ENCODE results near the gene CRY2. TPM values are rescaled to one million over a fixed set of nuclear protein-coding genes. Genes with fewer than 3 reads are reported as not detected.
A peak's percentile ranks its signal among the peaks of the same experiment; 100 is the strongest.

The CRY2 gene
- total RNA-seq, 1 experiment from 2014 or later, result 4.1 TPM

DNA sequence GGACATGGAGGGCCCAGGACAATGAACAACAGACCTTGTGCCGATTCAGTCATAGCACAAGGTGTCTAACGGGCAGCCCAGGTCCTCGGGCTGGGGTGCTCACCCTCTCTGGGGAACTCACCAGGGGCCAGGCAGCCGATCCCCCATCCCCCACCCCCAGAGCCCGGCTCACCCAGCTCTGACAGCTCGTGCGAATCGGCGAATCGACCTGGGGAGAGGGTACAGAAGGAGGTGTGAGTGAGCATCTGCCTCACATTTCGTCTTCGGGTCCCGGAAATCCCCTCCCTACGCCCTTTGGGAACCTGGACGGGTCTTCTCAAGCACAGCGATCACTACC is 70.0 kb downstream of the CRY2 start:
- no peak for DNase-seq (ENCODE audit: low read depth)

DNA sequence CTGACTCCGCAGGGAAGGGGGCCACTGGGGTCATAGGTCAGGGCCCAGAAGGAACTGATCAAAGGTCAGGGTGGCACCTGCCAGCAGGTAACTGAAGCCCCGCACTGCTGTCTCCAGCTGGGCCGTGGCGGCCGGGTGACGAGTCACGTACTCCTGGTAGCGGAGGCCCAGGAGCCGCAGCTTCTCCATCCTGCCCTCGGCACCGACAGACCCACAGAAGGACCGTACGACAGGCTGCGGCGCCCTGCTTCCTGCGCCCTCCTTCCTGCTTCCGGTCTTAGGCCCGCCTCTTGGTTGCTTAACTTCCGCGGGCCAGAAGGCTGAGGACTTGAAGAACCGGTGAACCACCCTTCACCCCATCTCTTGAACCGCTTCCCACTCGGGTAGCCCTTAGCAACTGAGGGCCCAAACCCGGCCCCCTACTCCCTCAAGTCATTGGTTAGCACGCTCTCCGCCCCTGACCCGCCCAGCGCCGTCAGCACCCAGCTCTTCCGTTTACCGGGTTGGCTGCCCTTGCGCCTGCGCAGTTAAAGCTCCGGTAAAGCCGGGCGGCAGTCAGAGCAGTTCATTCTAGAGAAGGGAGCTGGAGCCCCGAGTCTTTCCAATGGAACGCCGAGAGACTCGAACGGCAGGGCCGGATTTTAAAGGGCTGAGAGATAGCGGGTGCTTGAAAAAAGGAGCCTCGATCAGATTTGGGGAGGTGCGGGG is 70.5 kb downstream of the CRY2 start, which contains the start of gene PEX16:
PEX16 (minus strand) TSS at position 255 of the 708 bp plus-strand sequence; CDS start at position 189, 66 bp downstream.
- DNase-seq (ENCODE audit: low read depth), result peak; percentile 99

DNA sequence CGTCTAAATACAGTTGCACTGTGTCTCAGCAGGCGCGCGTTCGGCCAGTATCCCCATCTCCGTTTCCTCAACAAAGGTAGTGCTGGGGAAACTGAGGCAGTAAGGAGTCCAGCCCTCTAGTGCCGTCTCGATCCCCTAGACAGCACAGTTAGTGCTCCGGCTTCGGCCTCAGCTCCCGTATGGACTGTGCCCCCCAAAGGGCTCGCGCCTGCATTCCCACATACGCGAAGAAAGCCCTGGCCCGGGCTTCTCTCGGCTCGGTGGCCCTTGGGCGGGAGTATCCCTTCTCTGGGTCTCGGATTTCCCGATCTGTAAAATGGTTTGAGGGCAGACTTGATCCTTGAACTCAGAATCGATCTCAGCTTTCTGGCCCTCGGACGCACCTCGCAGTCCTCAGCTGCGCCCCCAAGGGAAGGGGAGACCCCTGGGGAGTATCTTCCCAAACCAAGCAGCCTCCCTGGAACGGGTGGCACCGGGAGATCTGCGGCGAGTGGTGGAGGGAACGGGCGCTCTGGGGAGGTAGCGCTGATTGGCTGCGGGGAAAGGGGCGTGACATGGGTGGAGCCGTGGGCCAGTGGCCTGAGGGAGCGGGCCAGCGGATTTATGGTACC is 71.2 kb downstream of the CRY2 start:
- DNase-seq (ENCODE audit: low read depth), result peak; percentile 73

DNA sequence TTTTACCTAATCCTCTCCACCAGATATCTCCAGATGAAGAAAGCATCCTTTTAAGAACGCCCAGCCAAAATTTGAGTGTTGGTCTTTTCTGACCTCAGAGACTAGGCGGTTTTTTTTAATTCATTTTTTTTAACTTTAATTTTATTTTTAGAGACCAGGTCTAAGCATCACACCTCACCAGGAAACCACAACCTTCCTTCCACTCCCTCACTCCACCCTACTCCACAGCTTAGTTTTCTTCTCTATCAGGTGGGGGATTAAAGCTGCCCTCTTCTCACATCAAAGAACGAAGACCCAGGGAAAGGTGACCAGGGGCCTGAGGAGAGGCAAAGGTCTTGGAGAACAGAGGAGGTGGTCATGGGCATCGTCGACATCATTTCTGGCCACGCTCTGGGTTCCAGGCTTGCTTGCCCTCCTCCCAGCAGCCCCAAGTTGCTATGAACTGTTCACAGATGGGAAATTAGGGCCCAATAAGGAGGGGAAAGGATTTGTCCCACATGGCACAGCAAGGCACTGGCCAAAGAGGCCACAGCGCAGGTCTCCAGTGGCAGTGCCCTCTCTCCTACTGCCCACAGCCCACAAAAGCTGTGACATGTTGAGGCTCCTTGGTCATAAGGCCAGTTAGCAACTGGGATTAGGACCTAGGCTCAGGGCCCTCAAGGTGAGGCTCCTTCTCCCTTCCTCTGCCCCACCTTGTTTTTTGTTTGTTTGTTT is 71.8 kb downstream of the CRY2 start:
- no peak for DNase-seq (ENCODE audit: low read depth)

DNA sequence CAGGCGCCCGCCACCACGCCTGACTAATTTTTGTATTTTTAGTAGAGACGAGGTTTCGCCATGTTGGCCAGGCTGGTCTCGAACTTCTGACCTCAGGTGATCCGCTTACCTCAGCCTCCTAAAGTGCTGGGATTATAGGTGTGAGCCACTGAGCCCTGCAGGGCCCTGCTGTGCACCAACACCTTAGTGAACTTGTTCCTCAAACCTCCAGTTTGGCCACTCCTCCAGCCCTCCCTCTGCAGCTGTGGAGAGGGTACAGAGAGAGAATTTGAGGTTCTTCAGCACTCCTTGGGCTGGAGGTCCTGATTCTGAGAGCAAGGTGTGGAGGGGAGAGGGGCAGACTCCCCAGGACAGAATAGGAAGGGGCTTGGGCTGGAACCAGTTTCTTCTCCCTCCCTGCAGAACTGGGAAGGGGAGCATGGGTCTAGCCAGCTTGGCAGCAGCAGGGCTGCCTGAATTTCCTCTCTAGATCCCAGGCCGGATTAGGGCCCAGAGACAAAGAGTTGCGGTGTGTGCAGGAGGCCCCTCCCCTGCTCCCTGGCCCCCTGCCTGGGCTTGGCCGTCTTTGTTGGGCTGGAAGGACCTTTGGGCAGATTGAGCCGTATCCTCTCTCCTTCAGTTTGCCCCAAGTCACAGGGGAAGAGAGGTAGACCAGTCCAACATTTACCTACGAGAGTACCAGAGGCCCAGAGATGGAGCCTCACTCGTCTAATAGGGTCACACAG is 72.7 kb downstream of the CRY2 start:
- DNase-seq (ENCODE audit: low read depth), result no peak

DNA sequence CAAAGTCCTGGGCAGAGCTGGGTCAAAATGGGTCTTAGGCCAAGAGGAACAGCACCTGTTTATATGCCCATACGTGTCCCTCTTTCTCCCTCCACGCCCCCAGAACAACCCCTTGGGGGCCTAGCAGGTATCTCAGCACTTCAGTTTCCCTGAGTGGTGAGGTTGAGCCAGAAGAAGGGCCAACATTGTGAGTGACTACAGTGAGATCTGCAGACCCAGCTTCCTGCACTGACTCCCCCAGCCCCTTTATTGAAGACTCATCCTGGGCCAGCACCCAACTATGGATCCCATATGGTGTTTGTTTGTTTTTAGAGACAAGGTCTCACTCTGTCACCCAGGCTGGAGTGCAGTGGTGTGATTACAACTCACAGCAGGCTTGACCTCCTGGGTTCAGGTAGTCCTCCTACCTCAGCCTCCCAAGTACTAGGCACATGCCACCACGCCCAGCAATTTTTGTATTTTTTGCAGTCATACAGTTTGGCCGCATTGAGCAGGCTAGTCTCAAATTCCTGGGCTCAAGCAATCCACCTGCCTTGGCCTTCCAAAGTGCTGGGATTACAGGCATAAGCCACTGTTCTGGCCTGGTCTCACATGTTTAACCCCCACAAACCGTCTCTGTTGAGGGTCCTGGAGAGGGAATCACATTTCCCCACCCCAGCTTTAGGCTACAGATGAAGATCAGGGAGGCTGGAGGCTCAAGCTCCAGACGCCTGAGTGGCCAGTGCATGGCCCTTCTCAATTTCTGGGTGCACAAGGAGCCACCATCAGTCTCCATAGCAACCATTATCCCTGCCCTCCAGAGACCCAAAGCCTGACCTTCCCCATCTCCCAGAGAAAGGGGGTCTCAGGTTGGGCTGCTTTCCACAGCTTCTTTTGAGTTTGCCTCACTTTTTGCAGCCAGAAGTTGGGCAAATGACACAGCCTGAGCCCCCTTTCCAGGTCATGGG is 73.5 kb downstream of the CRY2 start:
- no peak for DNase-seq (ENCODE audit: low read depth)

DNA sequence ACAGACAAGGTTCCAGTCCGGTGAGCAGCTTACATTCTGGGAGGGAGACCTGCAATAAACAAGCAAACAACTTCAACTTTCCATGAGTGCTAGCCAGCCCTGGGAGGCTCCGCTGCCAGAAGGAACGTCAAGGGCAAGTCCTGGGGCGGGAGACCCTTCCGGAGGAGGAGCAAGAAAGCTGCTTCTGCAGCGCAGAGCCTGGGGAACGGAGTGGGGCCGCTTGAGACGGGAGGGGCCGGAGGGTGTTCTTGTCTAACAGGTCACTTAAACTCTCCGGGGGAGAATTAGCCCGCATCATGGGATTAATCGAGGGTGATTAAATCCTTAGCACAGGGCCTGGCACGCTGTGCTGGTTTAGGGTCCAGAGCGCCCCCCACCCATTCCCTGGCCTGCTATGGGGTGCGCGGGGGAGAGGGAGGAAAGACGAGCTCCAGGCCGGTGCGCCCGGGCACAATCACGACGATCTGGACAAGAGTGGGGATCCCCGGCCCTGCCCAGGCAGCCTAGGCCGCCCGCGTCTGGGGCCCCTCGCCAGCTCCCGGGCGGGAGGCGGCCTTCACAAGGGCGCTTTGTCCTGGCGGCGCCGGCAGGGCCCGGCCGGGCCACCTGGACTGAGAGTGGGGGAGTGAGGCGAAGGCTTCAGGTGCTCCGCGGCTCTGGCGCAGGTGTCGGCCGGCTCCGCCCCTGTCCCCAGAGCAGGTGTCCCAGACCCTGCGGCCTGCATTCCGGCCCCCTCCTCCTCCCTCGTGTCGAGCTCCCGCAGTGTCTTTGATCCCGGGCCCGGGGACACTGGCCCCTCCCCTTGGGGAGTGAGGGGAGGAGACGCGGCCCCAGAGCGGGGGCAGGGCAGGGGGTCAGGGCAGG is 74.5 kb downstream of the CRY2 start:
- DNase-seq (ENCODE audit: low read depth), result no peak

DNA sequence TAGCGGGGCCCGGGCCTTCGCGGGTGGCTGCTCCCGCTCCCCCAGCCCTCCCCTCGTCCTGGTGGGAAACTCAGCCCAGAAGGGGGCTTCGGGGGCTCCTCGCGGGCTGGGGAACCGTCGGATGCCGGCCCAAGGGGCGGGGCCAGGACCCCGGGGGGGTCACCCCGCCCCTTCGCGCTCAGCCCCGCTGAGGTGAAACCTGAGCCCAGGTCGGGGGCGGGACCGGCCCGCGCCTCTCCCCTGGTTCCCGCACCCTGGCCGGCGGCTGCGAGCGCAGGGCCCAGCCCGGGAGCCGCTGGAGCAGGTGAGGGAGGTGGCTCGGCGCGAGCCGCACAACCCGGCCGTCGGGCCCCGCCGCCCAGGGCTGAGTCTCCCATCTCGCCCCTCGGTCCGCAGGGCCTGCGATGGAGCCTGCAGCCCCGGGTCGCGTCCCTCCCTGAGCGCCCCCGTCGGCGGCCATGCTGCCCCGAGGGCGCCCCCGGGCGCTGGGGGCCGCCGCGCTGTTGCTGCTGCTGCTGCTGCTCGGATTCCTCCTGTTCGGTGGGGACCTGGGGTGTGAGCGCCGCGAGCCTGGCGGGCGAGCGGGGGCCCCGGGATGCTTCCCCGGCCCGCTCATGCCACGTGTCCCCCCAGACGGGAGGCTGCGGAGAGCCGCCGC is 75.3 kb downstream of the CRY2 start, which contains the start of gene LARGE2:
LARGE2 (plus strand) TSS at position 232 of the 658 bp plus-strand sequence; CDS start at position 459, 227 bp downstream.
- DNase-seq (ENCODE audit: low read depth), result no peak

DNA sequence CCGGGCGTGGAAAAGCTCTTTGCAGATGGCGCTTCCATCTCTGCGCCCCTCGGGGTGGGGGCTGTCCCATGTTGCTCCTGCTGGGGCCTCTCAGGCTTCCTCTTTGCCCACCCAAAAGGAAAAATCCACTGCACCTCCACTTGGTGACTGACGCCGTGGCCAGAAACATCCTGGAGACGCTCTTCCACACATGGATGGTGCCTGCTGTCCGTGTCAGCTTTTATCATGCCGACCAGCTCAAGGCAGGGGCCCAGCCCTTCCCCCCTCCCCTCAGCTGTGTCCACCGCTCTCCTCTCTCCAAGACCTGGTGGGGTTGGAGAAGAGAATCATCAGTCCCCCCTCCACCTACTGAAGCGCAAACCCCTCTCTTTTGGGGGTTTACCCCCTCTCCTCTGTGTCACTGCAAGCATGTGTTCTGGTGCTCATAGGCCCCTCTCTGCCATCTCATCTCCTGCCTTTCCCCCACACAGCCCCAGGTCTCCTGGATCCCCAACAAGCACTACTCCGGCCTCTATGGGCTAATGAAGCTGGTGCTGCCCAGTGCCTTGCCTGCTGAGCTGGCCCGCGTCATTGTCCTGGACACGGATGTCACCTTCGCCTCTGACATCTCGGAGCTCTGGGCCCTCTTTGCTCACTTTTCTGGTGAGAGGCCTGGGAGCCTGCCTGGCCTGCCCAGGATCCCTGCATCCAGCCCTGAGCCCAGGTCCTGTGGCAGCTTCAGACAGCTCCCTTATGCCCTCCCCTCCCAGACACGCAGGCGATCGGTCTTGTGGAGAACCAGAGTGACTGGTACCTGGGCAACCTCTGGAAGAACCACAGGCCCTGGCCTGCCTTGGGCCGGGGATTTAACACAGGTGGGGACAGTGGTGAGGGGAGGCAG is 77.0 kb downstream of the CRY2 start:
- no peak for DNase-seq (ENCODE audit: low read depth)

DNA sequence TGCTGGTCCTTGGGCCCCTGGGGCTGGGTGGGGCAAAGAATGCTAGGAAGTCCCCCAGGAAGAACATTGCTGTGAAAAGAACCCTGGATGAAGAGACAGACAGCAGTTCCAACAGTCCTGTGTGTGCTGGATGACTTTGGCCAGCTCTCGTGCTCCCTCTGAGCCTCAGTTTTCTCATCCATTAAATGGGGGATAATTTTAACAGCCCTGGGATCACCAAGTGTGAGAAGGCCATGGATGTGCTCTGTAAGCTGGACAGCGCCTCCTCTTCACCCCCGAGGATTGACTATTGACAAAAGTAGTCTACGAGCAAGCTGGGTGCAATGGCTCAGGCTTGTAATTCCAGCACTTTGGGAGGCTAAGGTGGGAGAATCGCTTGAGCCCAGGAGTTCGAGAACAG is 77.7 kb downstream of the CRY2 start:
- DNase-seq (ENCODE audit: low read depth), result no peak

DNA sequence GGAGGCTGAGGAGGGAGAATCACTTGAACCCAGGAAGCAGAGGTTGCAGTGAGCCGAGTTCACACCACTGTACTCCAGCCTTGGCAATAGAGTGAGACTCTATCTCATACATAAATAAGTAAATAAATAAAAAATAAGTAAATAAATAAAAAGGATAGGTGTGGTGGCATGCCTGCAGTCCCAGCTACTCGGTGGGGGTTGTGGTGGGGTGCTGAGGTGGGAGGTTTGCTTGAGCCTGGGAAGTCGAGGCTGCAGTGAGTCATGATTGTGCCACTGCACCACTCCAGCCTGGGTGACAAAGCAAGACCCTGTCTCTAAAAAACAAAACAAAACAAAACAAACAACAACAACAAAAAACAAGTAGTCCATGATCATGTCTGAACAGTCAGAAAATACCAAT is 78.3 kb downstream of the CRY2 start:
- no peak for DNase-seq (ENCODE audit: low read depth)

DNA sequence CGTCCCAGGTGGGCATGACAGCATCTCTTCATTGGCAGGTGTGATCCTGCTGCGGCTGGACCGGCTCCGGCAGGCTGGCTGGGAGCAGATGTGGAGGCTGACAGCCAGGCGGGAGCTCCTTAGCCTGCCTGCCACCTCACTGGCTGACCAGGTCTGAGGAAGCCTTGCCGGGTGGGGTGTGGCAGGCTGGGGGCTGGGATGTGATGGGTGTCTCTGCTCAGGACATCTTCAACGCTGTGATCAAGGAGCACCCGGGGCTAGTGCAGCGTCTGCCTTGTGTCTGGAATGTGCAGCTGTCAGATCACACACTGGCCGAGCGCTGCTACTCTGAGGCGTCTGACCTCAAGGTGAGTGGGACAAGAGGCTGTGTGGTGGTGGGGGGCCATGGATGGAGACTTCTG is 78.7 kb downstream of the CRY2 start:
- no peak for DNase-seq (ENCODE audit: low read depth)

DNA sequence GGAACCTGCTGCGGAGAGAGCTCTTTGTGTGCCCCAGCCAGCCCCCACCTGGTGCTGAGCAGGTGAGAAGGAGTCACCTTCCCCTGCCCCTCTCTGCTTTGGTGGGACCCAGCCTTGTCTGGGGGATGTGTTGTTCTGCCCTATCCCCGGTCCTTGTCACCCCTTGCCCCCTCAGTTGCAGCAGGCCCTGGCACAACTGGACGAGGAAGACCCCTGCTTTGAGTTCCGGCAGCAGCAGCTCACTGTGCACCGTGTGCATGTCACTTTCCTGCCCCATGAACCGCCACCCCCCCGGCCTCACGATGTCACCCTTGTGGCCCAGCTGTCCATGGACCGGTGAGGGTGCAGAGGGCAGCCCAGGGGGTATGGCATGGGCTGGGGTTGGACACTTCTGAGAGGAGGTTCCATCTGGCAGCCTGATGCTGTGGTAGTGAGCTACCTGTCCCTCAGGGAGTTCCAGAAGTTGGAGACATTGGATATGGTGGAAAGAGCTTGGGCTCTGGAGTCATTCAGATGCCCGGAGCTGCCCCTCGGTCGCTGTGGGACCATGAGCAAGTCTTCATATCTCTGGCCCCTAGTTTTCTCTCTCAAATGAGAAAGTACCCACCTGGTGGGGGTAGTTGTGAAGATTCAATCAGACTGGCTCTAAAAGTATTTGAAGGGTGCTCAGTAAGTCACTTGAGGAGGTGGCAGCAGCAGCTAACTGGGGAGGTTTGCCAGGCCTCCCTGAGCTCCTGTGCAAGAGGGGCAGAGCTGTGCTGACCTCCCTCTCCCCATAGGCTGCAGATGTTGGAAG is 79.5 kb downstream of the CRY2 start:
- no peak for DNase-seq (ENCODE audit: low read depth)

DNA sequence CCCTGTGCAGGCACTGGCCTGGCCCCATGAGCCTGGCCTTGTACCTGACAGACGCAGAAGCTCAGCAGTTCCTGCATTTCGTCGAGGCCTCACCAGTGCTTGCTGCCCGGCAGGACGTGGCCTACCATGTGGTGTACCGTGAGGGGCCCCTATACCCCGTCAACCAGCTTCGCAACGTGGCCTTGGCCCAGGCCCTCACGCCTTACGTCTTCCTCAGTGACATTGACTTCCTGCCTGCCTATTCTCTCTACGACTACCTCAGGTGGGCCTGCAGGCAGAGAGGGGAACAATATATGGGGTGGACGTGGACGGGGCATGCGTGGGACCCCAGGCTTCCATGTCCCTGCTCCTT is 80.0 kb downstream of the CRY2 start:
- no peak for DNase-seq (ENCODE audit: low read depth)

DNA sequence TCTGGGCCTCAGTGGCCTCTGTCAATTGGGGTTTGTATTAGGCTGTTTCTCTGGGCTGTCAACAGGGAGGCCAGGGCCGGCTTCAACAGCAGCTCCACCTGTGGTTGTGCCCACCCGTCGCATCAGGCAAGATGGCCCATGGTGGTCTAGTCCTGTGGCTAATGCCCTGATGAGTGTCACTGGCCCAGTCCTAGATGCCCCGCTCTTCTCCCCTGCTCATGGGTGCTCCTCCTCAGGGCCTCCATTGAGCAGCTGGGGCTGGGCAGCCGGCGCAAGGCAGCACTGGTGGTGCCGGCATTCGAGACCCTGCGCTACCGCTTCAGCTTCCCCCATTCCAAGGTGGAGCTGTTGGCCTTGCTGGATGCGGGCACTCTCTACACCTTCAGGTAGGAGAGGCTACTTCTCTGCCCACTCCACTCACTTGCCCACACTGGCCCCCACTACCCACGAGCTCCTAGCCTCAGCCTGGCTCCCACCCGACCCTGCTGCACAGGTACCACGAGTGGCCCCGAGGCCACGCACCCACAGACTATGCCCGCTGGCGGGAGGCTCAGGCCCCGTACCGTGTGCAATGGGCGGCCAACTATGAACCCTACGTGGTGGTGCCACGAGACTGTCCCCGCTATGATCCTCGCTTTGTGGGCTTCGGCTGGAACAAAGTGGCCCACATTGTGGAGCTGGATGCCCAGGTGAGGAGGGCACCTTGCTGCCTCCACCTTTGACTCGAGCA is 80.6 kb downstream of the CRY2 start:
- DNase-seq (ENCODE audit: low read depth), result no peak

DNA sequence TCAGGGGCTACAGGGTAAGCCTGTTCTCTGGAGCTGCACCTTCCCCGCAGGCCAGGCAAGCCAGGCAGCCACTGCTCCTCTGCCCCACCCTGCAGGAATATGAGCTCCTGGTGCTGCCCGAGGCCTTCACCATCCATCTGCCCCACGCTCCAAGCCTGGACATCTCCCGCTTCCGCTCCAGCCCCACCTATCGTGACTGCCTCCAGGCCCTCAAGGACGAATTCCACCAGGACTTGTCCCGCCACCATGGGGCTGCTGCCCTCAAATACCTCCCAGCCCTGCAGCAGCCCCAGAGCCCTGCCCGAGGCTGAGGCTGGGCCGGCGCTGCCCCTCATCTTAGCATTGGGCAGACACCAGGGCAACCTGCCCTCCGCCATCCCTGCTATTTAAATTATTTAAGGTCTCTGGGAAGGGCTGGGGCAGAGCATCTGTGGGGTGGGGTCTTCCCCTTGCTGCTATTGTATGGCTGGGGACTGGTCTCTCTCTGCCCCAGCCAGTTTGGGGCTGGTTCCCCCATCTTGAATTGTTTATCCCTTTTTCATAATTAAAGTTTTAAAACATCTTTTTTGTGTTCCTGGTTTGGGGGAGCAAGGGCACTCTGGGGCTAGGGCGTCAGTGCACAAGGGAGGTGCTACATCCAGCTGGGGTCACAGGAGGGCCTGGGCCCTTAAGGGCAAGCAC is 81.4 kb downstream of the CRY2 start:
- DNase-seq (ENCODE audit: low read depth), result no peak
